ENCODE measurements around the gene CXCL17.

GRCh38 chr19:42479736-42480135, 37.0 kb upstream of the CXCL17 start:
- no peak for TF ChIP-seq CTCF (optimal IDR thresholded peaks at IDR 0.05 in 1 of 3, IDR thresholded peaks at IDR 0.05 in 1 of 3, conservative IDR thresholded peaks at IDR 0.05 in 1 of 3; ENCODE audit: extremely low read depth in 1 of 3, insufficient read depth in 2 of 3, low read length in 3 of 3)
- TF ChIP-seq EZH2 (IDR thresholded peaks at IDR 0.05; ENCODE audit: low read length), result no peak

All from keratinocyte (primary cell).